IPS DF 19.7 (cell line): ENCODE data around the gene OXTR.

ENCODE experiments used
- DNase-seq: peaks from one replicate; pipeline ENCODE4 v3.0.0-alpha.2; 2013; ENCODE audit warnings: low read depth, low spot score

The OXTR gene

DNA sequence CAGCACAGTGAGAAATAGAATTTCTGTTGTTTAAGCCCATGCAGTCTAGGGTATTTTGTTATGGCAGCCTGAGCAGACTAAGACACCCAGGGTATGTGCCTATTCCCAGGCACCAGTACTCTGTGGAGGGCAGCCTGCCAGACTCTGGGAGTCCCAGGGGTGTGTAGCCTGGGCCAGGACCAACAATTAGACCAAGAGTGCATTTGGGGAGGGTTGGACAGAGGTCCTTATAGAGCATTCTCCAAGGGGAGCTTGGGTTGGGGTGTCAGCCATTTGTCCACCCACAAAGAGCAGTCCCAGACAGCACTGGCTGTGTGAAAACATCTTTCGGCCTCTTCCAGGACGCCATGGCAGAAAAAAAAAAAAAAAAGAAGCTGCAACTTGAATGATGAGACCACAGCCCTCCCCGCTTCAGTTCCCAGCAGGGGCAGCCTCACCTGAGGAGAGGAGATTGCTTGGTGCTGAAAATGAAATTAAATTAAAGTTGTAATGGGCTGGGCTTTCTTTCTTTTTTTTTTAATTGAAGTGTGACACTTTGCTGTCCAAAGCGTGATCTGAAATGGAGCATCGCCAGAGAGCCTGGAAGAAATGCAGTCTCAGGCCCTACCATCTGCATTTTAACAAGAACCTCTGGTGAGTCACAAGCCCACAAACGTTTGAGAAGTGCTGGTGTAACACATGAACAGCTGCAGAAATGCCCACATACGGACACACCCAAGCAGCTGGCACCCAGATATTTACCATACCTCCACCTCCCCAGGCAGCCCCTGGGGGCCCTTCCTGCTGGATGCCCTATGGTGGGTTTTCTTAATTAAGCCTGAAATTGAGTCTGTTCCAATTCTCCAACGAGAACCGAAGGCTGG is 57.1 kb downstream of the OXTR start:
- DNase-seq: no peak

DNA sequence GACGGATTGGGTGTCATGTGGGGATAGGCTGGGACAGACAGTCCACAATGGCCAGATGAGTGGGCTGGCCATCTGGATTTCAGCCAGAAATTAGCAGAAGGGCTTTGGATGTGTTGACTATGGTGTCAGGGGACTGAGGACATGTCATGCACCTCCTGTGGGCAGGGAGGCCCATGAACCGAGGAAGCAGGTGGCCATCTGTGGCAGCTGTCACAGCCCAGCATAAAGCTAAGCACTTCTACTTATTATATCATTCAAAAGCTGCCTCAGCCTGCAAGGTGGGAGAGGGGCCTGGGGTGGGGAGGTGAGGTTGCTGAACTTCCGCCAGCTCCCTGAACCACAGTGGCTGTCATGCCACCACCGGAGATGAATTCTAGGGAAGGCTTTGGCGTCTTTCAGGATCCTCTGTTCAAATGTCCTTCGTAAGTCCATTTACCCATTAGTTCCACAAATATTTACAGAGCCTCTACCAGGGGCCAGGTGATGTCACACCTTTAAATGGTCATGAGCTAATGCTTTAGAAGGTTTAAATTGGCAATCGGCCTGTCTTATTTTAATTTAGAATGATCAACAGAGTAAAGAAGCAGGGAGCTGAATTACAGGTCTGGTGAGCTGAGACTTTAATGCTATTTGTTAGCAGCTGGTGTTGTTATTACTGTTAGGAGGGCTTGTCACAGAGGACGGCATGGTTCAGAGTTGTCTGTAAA is 59.5 kb downstream of the OXTR start:
- no peak for DNase-seq

DNA sequence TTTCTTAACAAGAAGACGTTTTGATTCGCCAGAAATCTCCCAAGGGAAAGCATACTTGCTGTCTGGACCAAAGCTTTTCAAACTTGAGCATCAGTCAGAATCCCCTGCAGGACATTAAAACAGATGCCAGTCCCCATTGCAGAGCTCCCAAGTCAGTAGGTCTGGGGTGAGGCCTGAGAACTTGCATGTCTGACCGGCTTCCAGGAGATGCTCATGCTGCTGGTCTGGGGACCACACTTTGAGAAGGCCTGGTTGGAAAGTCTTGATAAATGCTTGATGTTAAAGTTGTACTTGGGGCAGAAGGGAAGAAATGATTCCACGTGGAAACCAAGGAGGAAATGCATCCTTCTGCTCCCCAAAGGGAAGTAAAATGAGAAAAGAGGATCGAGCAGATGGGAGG is 60.1 kb downstream of the OXTR start:
- DNase-seq: no peak

DNA sequence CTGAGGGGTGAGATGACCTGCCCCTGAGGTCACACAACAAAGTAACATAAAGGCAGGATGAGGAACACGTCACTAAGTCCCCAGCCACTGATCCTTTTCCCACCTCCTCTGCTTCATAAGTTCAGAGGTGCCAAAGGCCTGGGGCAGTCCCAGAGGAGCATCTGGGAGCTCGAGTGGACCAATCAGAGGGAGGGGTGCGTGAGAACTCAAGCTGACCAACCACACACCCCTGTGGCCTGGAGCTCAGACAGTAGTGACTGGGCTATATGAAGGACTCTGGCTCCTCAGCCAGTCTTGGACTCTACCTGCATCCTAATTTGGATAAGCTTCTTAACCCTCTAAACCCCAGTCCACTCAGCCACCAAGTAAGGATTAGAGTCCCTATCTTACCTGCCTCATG is 63.8 kb downstream of the OXTR start:
- DNase-seq: no peak

DNA sequence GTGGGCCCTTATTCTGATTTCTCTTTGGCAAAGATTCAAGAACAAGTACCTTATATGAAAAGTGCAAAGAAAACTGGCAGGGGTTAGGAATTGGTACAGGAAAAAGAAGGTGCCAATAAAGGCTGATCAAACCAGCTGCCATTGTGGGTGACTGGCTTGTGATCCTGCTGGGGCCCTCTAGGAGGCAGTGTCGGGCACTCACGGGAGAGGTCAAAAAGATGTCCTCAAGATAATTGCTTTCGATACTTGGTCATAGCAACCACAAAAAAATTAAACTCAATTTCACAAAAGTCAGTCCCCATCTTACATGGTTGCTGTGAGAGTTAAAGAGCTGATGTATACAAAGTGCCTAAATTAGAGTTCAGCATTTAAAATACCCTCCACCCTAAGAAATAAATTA is 66.9 kb downstream of the OXTR start:
- no peak for DNase-seq
